ENCODE results near the gene GUCA1A.

- TF ChIP-seq POLR2AphosphoS5 (IDR thresholded peaks at IDR 0.05) (no peak), CTCF (IDR thresholded peaks at IDR 0.05) (no peak), EP300 (IDR thresholded peaks at IDR 0.05) (no peak), POLR2A (IDR thresholded peaks at IDR 0.05) (no peak)
Measured at GRCh38 chr6:42204768-42205282, 31.7 kb downstream of the GUCA1A start.

All from upper lobe of left lung (tissue), 4 donors.